ENCODE data around the gene DGKZ.

DGKZ gene

GRCh38 chr11:46381819-46382645 lies 34.8 kb downstream of the DGKZ start:
- DNase-seq (ENCODE audit: low spot score): no peak

- no peak for DNase-seq (ENCODE audit: low spot score)
Observed at GRCh38 chr11:46382646-46383403, 35.6 kb downstream of the DGKZ start.

- no peak for DNase-seq (ENCODE audit: low spot score)
Observed at GRCh38 chr11:46383404-46383758, 36.1 kb downstream of the DGKZ start.

GRCh38 chr11:46383974-46384701 lies 36.9 kb downstream of the DGKZ start:
- no peak for DNase-seq (ENCODE audit: low spot score)

DNA sequence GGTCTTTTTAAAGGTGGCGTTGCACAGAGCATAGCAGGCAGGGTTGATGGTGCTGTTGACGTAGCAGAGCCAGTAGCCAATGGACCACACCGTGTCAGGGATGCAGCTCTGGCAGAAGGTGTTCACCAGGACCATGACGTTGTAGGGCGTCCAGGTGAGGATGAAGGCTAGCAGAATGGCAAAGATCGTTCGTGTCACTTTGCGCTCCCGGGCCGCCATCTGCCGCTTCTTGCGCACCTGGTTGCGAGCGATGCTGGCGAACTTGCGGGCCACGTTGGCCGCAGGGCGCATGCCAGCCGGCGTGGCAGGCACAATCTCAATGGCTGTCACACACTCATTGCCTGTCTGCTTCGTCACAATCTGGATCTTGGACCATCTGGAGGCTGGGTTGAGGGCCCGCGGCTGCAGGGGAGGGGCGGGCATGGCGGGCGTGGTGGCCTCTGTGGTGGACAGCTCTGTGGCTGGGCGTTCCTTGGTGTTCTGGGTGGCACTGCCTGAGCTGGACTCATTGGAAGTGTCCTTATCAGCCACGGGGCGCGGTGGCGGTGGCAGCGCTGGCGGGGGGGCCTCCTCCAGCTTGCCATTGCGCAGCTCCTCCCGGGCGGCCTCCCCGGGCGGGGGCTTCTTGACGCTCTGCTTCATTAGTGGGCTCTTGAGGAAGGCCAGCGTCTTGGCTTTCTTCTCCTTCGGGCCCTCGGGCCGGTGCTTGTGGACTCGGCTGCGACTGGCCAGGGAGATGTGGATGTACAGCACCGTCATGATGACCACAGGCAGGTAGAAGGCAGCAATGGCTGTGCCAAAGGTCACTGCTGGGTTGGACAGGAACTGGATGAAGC lies 38.1 kb downstream of the DGKZ start:
- no peak for DNase-seq (ENCODE audit: low spot score)

GRCh38 chr11:46386005-46386578 lies 38.8 kb downstream of the DGKZ start:
- DNase-seq (ENCODE audit: low spot score): no peak

DNA sequence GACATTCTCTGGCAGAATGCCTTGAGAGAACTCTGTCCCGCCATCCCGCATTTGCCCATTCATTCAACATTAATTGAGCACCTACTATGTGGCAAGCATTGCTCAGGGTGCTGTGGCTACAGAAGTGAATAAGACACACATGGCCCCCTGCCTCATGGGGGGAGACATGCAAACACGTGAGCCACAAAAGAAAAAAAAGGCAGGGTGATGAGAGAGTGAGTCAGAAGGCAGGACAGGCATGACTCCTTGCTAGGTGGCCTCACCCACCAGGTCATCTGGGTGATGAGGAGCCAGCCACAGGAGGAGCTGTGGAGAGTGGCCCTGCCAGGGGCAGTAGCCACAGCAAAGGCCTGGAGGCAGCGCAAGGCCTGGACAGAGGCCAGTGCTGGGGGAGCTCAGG lies 39.4 kb downstream of the DGKZ start:
- DNase-seq (ENCODE audit: low spot score): no peak

DNA sequence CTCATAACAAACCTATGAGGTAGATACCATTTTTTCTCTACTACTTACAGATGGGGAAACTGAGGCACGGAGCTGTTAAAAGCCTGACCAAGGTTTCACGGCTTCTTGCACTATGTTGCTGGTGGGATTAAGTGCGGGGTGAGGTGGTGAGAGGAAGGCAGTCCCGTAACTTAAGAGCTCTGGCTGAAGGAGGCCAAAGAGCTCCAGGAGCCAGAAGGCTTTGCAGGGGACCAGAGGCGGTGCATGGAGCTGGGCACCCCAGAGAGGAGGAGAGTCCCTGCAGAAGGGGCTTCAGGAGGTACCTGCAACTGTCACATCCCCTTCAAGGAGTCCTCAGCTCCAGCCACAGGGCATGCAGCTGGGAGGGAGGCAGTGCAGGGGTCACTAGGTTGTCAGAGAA lies 40.2 kb downstream of the DGKZ start:
- DNase-seq (ENCODE audit: low spot score): no peak

GRCh38 chr11:46387919-46388618 lies 40.8 kb downstream of the DGKZ start:
- DNase-seq (ENCODE audit: low spot score): no peak

DNA sequence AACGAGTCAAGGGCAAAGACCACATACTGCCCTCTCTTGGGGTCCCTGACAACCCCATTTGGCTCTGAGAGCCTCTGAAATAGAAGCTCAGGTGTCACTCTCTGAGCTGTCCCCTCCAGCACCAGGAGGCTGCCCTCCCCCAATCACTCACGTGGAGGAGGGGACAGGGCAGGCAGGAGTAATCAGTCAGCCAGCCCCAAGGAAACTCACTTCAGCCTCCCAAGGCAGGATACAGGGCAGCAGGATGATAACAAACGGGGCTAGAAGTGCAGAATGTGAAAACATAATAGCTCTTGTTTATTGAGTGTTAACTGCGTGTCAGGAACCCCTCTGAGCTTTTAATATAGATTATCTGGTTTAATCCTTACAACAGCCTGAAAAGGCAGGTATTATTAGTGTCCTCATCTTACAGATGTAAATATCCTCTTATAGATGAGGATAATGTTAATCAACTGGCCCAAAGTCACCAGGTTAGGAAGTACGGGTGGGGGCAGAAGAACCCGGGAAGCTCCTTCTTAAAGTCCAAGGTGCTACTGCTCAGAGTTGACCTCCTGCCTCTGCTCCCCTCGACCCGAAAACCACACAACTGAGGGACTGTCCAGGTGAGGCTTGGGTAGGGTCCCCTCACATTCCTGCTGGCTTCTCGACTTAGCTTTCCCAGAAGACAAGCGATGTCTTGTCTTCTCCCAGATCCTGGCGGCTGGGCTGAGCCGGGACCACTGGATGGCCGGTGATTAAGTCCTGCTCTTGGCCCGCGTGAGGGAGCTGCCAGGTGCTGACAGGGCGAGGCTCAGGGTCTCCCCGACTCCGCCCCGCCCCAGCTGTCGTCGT lies 41.6 kb downstream of the DGKZ start:
- DNase-seq (ENCODE audit: low spot score): no peak

DNA sequence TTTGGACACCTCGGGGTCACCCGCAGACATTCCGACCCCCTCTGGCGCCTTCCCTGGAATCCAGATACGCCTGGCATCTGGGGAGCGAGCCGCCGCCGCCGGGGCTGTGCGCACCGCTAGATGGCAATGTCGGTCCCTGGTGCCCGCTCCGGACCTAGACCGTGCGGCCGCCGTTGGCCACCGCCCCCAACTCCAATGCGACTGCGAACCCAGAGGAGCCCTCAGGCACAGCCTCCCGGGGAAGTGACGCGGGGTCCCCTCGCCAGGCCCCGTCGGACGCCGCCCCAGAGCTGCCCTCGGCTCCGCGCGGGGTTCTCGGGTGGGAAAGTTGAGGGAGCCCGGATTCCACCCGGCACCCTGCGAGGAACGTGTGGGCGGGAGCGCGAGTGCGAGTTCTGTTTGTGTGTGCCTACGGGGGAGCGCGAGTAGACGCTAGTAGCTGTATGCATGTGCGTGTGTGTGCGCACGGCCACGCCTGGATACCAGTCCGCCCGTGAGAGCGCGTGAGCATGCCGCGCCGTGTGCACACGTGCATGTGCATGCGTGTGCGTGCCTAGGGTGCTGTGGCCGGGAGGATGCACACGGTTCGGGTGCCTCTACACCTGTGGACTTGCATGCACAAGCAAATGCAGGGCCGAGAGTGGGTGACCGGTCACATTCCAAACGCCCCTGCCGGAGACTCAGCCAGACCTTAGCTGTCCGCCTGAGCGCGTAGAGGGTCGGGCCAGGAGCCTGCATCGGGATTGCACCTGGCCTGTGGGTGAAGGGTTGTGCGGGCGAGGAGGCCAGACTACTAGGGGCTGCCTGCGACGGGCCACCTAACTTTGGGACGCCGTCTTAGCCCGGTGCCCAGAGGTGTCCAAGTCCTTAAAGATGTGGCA lies 42.4 kb downstream of the DGKZ start:
- DNase-seq (ENCODE audit: low spot score): peak; percentile 81

GRCh38 chr11:46390331-46391171 lies 43.3 kb downstream of the DGKZ start:
- no peak for DNase-seq (ENCODE audit: low spot score)

DNA sequence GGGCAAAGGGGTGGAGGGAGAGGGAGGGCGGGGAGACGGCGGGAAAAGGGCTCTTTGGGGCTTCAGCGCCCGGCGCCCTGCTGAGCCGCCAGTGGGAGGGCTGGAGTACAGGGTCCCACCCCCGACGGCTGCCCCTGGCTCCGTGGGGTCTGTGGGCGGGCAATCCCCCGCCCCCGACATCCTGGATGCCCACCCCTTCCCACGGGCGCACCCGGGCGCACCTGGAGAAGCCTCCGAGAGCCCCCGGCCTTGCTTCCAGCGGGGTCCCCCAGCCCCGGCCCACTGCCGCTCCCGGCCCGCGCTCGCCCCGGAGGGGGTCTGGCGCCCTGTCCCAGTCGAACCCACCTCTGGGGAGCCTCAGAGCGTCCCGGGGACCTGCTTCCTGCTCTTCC lies 43.9 kb downstream of the DGKZ start:
- DNase-seq (ENCODE audit: low spot score): no peak

- no peak for DNase-seq (ENCODE audit: low spot score)
Observed at GRCh38 chr11:46391578-46392420, 44.5 kb downstream of the DGKZ start, which contains the start of gene CHRM4. TSS of gene CHRM4 (minus strand) at chr11:46391776. CDS start at chr11:46386557, 5,219 bp downstream.

- peak; percentile 91 for DNase-seq (ENCODE audit: low spot score)
Observed at GRCh38 chr11:46392421-46393230, 45.4 kb downstream of the DGKZ start.

GRCh38 chr11:46393231-46393616 lies 46.0 kb downstream of the DGKZ start:
- DNase-seq (ENCODE audit: low spot score): peak; percentile 44

Measured in left forelimb (tissue), 1 donor.